Osteoblast (primary cell): ENCODE results near the gene TFDP1. TPM values are rescaled to one million over a fixed set of nuclear protein-coding genes. Genes with fewer than 3 reads are reported as not detected.

Experiments
- DNase-seq: peaks from one replicate; pipeline ENCODE4 v3.0.0; 2011; ENCODE audit warnings: low spot score, mixed read lengths; ENCODE audit not compliant: insufficient read length; ENCODE audit errors: missing footprints
- H2AFZ ChIP-seq: 2 replicates; pipeline ENCODE4 v1.6.0; 2011; ENCODE audit warnings: mild to moderate bottlenecking, low read length
- H3K27ac ChIP-seq: 2 replicates; pipeline ENCODE4 v1.5.1; 2011; ENCODE audit warnings: mild to moderate bottlenecking, low read depth, low read length, moderate library complexity
- H3K27me3 ChIP-seq: 2 replicates; pipeline ENCODE4 v1.6.0; 2012; ENCODE audit warnings: mild to moderate bottlenecking, control low read depth, inconsistent platforms, low read length, moderate library complexity; ENCODE audit not compliant: insufficient read depth
- H3K36me3 ChIP-seq: 2 replicates; pipeline ENCODE4 v1.5.1; 2011; ENCODE audit warnings: mild to moderate bottlenecking, low read length, control low read depth, moderate library complexity; ENCODE audit not compliant: insufficient read depth
- H3K4me1 ChIP-seq: 2 replicates; pipeline ENCODE4 v1.5.1; 2011; ENCODE audit warnings: mild to moderate bottlenecking, low read length, control low read depth, moderate library complexity; ENCODE audit not compliant: insufficient read depth
- H3K4me2 ChIP-seq: 2 replicates; pipeline ENCODE4 v1.6.0; 2011; ENCODE audit warnings: mild to moderate bottlenecking, low read length; ENCODE audit not compliant: insufficient read depth
- H3K4me3 ChIP-seq: fragments of 200-600 bp; sonication (generic); 3 replicates; pipeline ENCODE4 v1.5.1; 2012; ENCODE audit warnings: mild to moderate bottlenecking, low read length, inconsistent platforms; ENCODE audit not compliant: insufficient read depth
- H3K79me2 ChIP-seq: 2 replicates; pipeline ENCODE4 v1.6.0; 2012; ENCODE audit warnings: mild to moderate bottlenecking, low read length, control low read depth, inconsistent platforms; ENCODE audit not compliant: insufficient read depth
- H3K9me3 ChIP-seq: 2 replicates; pipeline ENCODE4 v1.5.1; 2011; ENCODE audit warnings: low read depth, low read length, control low read depth
- H4K20me1 ChIP-seq: 2 replicates; pipeline ENCODE4 v1.6.0; 2012; ENCODE audit warnings: mild to moderate bottlenecking, low read length, control low read depth; ENCODE audit not compliant: insufficient read depth
- total RNA-seq: library from RNA; depleted of rRNA; stranded (reverse); fragments of >200 nt; gene quantifications from 2 replicates; pipeline ENCODE4 v1.2.3, GENCODE V29; 2012
- TF ChIP-seq, protein P1 (sequence below): IDR thresholded peaks from 2 replicates; pipeline ENCODE4 v1.5.1; 2011; ENCODE audit warnings: mild to moderate bottlenecking, low read depth, low read length, moderate library complexity; ENCODE audit errors: extremely low read depth

The TFDP1 gene
- total RNA-seq, 1 donor, result 56.8 TPM

GRCh38 chr13:113653264-113654174 lies 69.0 kb downstream of the TFDP1 start:
- H4K20me1 ChIP-seq, result no peaks in the 10 kb centered on the region
- H3K4me2 ChIP-seq, result no peak overlapping the region
- no peaks in the 10 kb centered on the region for H3K9me3 ChIP-seq
- no peaks in the 10 kb centered on the region for H3K4me1 ChIP-seq
- H3K36me3 ChIP-seq, result no peaks in the 10 kb centered on the region
- peak; percentile 82 for DNase-seq
- H3K4me3 ChIP-seq, result no peak overlapping the region
- H3K27ac ChIP-seq, result no peak overlapping the region
- TF ChIP-seq, protein P1, sequence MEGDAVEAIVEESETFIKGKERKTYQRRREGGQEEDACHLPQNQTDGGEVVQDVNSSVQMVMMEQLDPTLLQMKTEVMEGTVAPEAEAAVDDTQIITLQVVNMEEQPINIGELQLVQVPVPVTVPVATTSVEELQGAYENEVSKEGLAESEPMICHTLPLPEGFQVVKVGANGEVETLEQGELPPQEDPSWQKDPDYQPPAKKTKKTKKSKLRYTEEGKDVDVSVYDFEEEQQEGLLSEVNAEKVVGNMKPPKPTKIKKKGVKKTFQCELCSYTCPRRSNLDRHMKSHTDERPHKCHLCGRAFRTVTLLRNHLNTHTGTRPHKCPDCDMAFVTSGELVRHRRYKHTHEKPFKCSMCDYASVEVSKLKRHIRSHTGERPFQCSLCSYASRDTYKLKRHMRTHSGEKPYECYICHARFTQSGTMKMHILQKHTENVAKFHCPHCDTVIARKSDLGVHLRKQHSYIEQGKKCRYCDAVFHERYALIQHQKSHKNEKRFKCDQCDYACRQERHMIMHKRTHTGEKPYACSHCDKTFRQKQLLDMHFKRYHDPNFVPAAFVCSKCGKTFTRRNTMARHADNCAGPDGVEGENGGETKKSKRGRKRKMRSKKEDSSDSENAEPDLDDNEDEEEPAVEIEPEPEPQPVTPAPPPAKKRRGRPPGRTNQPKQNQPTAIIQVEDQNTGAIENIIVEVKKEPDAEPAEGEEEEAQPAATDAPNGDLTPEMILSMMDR, result no peak
- H3K27me3 ChIP-seq, result peaks cover 13% of the 10 kb centered on the region
- H2AFZ ChIP-seq, result no peak overlapping the region
- H3K79me2 ChIP-seq, result no peaks in the 10 kb centered on the region

- Histone ChIP-seq H3K4me2 (no peak overlapping the region), H3K27ac (no peak overlapping the region), H4K20me1 (no peaks in the 10 kb centered on the region), H3K9me3 (no peaks in the 10 kb centered on the region), H3K4me3 (no peak overlapping the region), H3K79me2 (no peaks in the 10 kb centered on the region), H3K36me3 (no peaks in the 10 kb centered on the region), H3K4me1 (no peaks in the 10 kb centered on the region), H2AFZ (no peak overlapping the region), H3K27me3 (peaks cover 13% of the 10 kb centered on the region)
- DNase-seq, result peak; percentile 85
- TF ChIP-seq, protein P1, result no peak
Measured at GRCh38 chr13:113654175-113654560, 69.6 kb downstream of the TFDP1 start.

GRCh38 chr13:113654591-113655345 lies 70.2 kb downstream of the TFDP1 start:
- no peak overlapping the region for H2AFZ ChIP-seq

More at GRCh38 chr13:113654591-113655345, 70.2 kb downstream of the TFDP1 start:
- Histone ChIP-seq H4K20me1 (no peaks in the 10 kb centered on the region), H3K4me3 (no peak overlapping the region), H3K36me3 (no peaks in the 10 kb centered on the region), H3K4me2 (no peak overlapping the region), H3K27me3 (peaks cover 13% of the 10 kb centered on the region), H3K79me2 (no peaks in the 10 kb centered on the region), H3K4me1 (no peaks in the 10 kb centered on the region), H3K9me3 (no peaks in the 10 kb centered on the region), H3K27ac (no peak overlapping the region)
- DNase-seq, result peak; percentile 51
- TF ChIP-seq, protein P1, result no peak
